RWPE2 (cell line): ENCODE results near the gene ARL4C.

Source experiments
- ATAC-seq: fragments of 200-7000 bp; cut with Tn5 transposase; 3 replicates; pipeline ENCODE4 v1.9.1; 2021; ENCODE audit warnings: low read depth
- DNase-seq: peaks from one replicate; pipeline ENCODE4 v3.0.0-alpha.2; 2020; ENCODE audit warnings: low spot score
- H3K27ac ChIP-seq: fragments of 450-650 bp; 2 replicates; pipeline ENCODE4 v1.5.1; 2017; ENCODE audit warnings: mild to moderate bottlenecking; ENCODE audit not compliant: poor library complexity, severe bottlenecking
- H3K27me3 ChIP-seq: fragments of 250-450 bp; sonication (Bioruptor Pico); 2 replicates; pipeline ENCODE4 v1.5.1; 2021; ENCODE audit warnings: mild to moderate bottlenecking, moderate library complexity; ENCODE audit not compliant: insufficient read depth, poor library complexity, severe bottlenecking
- H3K36me3 ChIP-seq: fragments of 250-450 bp; sonication (Bioruptor Pico); 2 replicates; pipeline ENCODE4 v1.5.1; 2020; ENCODE audit warnings: low read depth, mild to moderate bottlenecking, moderate library complexity
- H3K4me1 ChIP-seq: fragments of 250-450 bp; sonication (Bioruptor Pico); 2 replicates; pipeline ENCODE4 v1.5.1; 2021; ENCODE audit warnings: mild to moderate bottlenecking, moderate library complexity; ENCODE audit not compliant: insufficient read depth, poor library complexity, severe bottlenecking
- H3K4me3 ChIP-seq: fragments of 250-450 bp; sonication (Bioruptor Pico); 2 replicates; pipeline ENCODE4 v1.5.1; 2021; ENCODE audit warnings: mild to moderate bottlenecking, moderate library complexity; ENCODE audit not compliant: severe bottlenecking
- H3K9me3 ChIP-seq: fragments of 250-450 bp; sonication (Bioruptor Pico); 2 replicates; pipeline ENCODE4 v1.5.1; 2021; ENCODE audit warnings: mild to moderate bottlenecking, moderate library complexity; ENCODE audit not compliant: severe bottlenecking
- TF ChIP-seq, protein P1 (sequence below): fragments of 450-650 bp; IDR thresholded peaks from one replicate; pipeline ENCODE4 v1.5.1; 2017; ENCODE audit warnings: mild to moderate bottlenecking, moderate library complexity; ENCODE audit not compliant: poor library complexity, severe bottlenecking

The ARL4C gene

DNA sequence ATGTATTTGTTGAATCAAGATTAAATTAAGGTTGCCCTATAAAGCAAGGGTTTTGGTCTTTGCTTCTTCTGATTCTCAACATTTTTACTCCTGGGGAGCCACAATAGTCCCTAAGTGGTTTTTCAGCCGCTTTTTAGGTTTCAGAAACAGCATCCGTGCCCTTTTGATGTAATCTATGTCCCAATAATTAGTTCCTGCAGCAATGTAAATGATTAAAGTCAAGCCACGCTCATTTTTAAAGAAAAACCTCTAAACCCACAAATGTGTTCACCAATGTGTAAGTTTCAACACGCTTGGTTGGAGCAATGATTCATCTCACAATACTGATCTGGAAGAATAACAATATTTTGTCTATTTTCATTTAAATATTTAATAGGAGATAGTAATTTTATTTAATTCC lies 5.6 kb downstream of the ARL4C start:
- Histone ChIP-seq H3K9me3 (no peaks in the 10 kb centered on the region), H3K4me3 (no peak overlapping the region), H3K4me1 (peaks cover 8% of the 10 kb centered on the region), H3K27me3 (no peaks in the 10 kb centered on the region), H3K27ac (peak overlapping the region; percentile 80), H3K36me3 (peaks cover 41% of the 10 kb centered on the region)
- DNase-seq: no peak
- ATAC-seq: no peak
- TF ChIP-seq, protein P1, sequence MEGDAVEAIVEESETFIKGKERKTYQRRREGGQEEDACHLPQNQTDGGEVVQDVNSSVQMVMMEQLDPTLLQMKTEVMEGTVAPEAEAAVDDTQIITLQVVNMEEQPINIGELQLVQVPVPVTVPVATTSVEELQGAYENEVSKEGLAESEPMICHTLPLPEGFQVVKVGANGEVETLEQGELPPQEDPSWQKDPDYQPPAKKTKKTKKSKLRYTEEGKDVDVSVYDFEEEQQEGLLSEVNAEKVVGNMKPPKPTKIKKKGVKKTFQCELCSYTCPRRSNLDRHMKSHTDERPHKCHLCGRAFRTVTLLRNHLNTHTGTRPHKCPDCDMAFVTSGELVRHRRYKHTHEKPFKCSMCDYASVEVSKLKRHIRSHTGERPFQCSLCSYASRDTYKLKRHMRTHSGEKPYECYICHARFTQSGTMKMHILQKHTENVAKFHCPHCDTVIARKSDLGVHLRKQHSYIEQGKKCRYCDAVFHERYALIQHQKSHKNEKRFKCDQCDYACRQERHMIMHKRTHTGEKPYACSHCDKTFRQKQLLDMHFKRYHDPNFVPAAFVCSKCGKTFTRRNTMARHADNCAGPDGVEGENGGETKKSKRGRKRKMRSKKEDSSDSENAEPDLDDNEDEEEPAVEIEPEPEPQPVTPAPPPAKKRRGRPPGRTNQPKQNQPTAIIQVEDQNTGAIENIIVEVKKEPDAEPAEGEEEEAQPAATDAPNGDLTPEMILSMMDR: no peak

- Histone ChIP-seq H3K36me3 (peaks cover 39% of the 10 kb centered on the region), H3K4me3 (no peak overlapping the region), H3K4me1 (peaks cover 8% of the 10 kb centered on the region), H3K27me3 (no peaks in the 10 kb centered on the region), H3K27ac (no peak overlapping the region), H3K9me3 (no peaks in the 10 kb centered on the region)
- TF ChIP-seq, protein P1: no peak
- ATAC-seq: no peak
- DNase-seq: no peak
These were observed 6.4 kb downstream of the ARL4C start for GRCh38 chr2:234490271-234491091.

DNA sequence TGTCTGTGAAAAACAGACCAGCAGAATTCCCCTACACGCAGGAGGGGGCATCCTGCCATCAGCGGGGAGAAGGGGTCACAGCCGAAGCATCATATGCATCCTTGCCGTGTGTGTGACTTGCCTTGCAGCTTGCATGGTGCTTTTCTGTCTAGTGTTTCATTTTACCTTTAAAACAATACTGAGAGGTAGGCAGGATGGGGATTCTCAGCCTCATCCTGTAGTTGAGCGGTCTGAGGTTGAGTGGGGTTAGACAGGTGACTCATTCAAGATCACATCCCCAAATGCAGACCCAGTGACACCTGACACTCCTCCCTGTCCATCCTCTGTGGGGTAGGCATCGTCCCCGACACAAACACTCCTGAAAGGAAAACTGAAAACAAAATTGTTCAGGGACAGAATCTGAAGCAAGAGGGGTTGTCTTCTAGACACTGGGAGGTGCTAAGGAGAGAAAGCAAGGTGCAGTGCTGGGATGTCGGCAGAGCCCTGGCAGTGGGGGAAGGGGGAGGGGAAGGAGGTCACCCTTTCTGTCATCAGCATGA lies 7.9 kb downstream of the ARL4C start:
- no peak for DNase-seq
- no peak; the same call in 2 of the 3 replicates for ATAC-seq
- no peak overlapping the region for H3K4me3 ChIP-seq

GRCh38 chr2:234488486-234488885 lies 8.4 kb downstream of the ARL4C start:
- Histone ChIP-seq H3K27me3 (no peaks in the 10 kb centered on the region), H3K36me3 (peaks cover 22% of the 10 kb centered on the region), H3K4me3 (no peak overlapping the region), H3K4me1 (peaks cover 5% of the 10 kb centered on the region), H3K9me3 (no peaks in the 10 kb centered on the region), H3K27ac (no peak overlapping the region)
- DNase-seq (no peak), ATAC-seq (no peak)
- TF ChIP-seq, protein P1: no peak

More for the DNA sequence above, 7.9 kb downstream of the ARL4C start:
- peaks cover 27% of the 10 kb centered on the region for H3K36me3 ChIP-seq
- TF ChIP-seq, protein P1: no peak
- no peaks in the 10 kb centered on the region for H3K27me3 ChIP-seq
- no peaks in the 10 kb centered on the region for H3K9me3 ChIP-seq
- peaks cover 8% of the 10 kb centered on the region for H3K4me1 ChIP-seq
- no peak overlapping the region for H3K27ac ChIP-seq

GRCh38 chr2:234487356-234487755 lies 9.5 kb downstream of the ARL4C start:
- TF ChIP-seq, protein P1: no peak
- Histone ChIP-seq H3K9me3 (no peaks in the 10 kb centered on the region), H3K27me3 (no peaks in the 10 kb centered on the region), H3K27ac (no peak overlapping the region), H3K4me1 (no peaks in the 10 kb centered on the region), H3K4me3 (no peak overlapping the region), H3K36me3 (peaks cover 11% of the 10 kb centered on the region)
- ATAC-seq (no peak), DNase-seq (no peak)
